ENCODE data around the gene GLP1R.

Gene GLP1R

DNA sequence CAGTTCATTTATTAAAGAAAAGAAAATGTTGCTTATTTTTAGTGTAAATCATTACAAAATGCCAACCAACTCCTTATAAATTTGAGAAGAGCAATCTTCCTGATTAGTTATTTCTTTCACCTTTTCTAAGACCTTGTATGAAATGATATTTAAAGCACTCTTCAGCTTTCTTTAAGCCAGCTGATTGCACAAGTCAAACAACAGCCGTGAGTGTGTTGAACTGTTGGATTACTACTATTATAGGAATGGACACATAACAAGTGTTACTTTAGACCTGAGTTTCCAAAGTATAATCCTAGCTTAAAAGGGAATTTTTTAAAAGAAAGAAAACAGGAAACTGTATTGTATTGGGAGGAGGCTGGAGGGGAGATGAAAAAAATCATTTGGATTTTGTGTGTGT is 26.8 kb upstream of the GLP1R start:
- TF ChIP-seq, protein P1, sequence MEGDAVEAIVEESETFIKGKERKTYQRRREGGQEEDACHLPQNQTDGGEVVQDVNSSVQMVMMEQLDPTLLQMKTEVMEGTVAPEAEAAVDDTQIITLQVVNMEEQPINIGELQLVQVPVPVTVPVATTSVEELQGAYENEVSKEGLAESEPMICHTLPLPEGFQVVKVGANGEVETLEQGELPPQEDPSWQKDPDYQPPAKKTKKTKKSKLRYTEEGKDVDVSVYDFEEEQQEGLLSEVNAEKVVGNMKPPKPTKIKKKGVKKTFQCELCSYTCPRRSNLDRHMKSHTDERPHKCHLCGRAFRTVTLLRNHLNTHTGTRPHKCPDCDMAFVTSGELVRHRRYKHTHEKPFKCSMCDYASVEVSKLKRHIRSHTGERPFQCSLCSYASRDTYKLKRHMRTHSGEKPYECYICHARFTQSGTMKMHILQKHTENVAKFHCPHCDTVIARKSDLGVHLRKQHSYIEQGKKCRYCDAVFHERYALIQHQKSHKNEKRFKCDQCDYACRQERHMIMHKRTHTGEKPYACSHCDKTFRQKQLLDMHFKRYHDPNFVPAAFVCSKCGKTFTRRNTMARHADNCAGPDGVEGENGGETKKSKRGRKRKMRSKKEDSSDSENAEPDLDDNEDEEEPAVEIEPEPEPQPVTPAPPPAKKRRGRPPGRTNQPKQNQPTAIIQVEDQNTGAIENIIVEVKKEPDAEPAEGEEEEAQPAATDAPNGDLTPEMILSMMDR (conservative IDR thresholded peaks at IDR 0.05; ENCODE audit: control insufficient read depth, insufficient read depth, low read depth, low read length), result no peak
- no peak for DNase-seq (ENCODE audit: low read depth)
- no peak overlapping the region for H3K4me3 ChIP-seq (ENCODE audit: control insufficient read depth, low read depth, low read length)

DNA sequence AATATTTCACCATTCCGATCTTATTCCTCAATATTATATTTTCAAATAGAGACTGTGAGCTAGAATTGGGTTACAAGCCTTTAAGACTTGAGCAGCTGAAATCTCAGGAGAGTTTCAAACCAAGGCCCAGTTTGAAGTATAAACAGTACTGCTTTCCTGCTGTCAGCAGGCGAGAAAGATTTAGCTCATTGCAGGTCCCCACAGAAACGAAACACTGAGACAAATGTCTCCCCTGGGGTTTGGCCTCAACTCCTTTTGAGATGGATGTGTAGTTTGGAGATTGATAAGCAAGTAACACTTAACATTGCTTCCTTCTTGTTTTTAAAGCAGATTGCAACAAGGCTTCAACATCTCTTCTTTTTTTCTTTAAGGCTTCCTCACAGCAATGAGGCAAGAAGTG is 22.4 kb upstream of the GLP1R start:
- no peak overlapping the region for H3K4me3 ChIP-seq (ENCODE audit: control insufficient read depth, low read depth, low read length)
- TF ChIP-seq, protein P1 (conservative IDR thresholded peaks at IDR 0.05; ENCODE audit: control insufficient read depth, insufficient read depth, low read depth, low read length), result no peak
- DNase-seq (ENCODE audit: low read depth), result no peak

DNA sequence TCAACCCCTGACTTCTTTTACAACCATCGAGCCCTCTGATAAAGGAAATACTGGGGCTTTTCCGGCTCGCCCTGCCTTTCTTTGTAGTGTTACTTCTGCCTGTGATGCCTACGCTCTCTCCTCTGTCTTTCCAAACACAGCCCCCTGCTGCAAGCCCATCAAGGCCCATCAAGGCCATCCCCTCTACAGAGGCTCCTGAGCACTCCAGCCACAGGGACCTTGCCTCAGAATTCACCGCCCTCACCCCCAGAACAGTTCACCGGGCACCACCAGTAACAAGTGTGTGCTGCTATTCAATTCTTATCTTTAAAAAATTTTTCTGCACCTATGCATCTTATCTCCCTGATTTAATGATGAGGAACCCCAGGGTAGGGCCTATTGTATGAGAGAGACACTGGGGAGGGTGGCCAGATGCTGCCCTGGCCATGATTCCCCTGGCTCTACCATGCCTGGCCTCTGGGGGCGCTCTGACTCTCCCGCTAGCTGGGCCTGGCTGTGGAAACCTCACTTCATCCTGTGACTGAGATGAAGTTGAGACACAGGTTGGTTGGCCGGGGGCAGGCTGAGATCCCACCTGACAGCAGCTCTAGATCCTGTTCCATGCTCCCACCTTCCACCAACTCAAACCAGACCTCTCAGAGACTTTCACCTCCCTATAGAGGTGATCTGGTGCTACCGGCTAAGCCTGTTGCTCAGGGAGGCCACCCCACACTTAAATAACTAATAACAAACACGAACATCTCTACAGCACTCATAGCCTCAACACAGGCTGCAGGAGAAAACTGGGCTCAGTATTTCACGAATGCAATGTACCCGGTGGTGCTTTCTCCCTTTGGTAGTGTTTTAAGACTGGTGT is 19.2 kb upstream of the GLP1R start:
- H3K4me3 ChIP-seq (ENCODE audit: control insufficient read depth, low read depth, low read length), result no peak overlapping the region
- TF ChIP-seq, protein P1 (conservative IDR thresholded peaks at IDR 0.05; ENCODE audit: control insufficient read depth, insufficient read depth, low read depth, low read length), result peak; percentile 62
- DNase-seq (ENCODE audit: low read depth), result peak; percentile 3

DNA sequence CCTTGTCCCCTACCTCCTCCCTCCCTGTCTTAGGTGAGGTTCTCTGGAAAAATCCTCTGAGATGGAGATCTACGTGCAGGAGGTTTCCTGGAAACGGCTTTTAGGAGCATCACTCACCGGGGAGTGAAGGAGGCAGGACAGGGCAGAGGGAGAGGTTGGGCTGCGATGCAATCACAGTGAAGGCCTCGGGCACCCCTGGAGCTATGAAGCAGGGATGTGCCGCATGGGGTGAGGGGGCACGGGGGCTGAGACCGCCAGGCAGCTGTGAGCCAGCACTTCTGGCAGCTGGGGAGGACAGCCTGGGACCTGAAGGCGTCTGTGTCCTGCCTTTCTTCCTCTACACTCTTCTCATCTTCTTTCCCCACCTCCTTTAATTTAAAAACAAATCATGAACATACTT is 12.9 kb upstream of the GLP1R start:
- TF ChIP-seq, protein P1 (conservative IDR thresholded peaks at IDR 0.05; ENCODE audit: control insufficient read depth, insufficient read depth, low read depth, low read length), result no peak
- H3K4me3 ChIP-seq (ENCODE audit: control insufficient read depth, low read depth, low read length), result no peak overlapping the region
- no peak for DNase-seq (ENCODE audit: low read depth)

DNA sequence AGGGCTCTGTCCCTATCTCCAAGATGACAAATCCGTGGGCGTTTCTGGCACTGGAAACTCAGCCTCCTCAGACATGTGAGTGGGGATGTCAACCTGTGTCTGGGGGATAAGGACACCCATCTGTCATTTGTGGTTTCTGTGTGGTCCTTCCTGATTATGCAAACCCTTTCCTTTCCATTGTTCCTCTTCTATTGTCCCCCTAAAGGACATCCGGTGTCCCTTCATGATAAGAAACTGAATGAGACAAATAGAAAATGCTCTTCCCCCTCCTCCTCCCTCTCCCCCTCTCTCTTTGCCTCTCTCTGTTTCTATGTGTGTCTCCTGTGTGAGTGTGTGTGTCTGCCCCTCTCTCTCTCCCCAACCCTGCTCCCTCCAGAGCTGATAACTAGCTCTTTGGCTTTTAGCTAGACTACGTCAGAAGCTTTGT is 11.5 kb upstream of the GLP1R start:
- DNase-seq (ENCODE audit: low read depth), result peak; percentile 3
- no peak overlapping the region for H3K4me3 ChIP-seq (ENCODE audit: control insufficient read depth, low read depth, low read length)
- TF ChIP-seq, protein P1 (conservative IDR thresholded peaks at IDR 0.05; ENCODE audit: control insufficient read depth, insufficient read depth, low read depth, low read length), result no peak

DNA sequence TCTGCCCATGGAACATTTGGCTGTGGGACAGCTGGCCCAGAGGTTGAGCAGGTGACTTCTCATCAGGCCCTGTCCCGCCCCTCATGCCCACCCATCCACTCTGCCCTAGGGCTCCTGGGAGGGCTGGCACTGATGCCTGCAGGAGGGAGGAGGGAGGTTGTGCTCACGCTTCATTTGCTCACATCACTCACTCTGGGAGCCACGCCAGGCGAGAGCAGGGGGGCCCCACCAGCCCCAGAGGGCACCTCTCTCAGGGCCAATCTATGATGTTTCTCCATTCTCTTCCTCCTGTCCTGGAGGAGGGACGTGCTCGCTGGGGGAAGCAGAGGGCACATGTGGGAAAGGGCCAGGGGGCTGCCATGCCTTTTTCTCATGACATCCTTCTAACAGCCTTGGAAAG is 10.9 kb upstream of the GLP1R start:
- TF ChIP-seq, protein P1 (conservative IDR thresholded peaks at IDR 0.05; ENCODE audit: control insufficient read depth, insufficient read depth, low read depth, low read length), result no peak

More for the DNA sequence above, 10.9 kb upstream of the GLP1R start:
- no peak overlapping the region for H3K4me3 ChIP-seq (ENCODE audit: control insufficient read depth, low read depth, low read length)
- DNase-seq (ENCODE audit: low read depth), result no peak
